HepG2 (cell line): Measurements from ENCODE around the gene ALDH4A1. TPM values are rescaled to one million over a fixed set of nuclear protein-coding genes. Genes with fewer than 3 reads are reported as not detected.

ENCODE experiments used
- EP300 ChIP-seq, 3 experiments: sonication (generic) in 1 of 3; formaldehyde crosslinking in 1 of 3; IDR thresholded peaks; 2 replicates each; pipeline versions ENCODE4 v1.5.1 to v1.6.1; 2011 to 2020; ENCODE audit warnings: low read depth in 2 of 3, low read length in 2 of 3, borderline replicate concordance in 1 of 3, improper control_type of control experiment in 1 of 3, mild to moderate bottlenecking in 1 of 3, missing genetic modification reagents in 1 of 3, moderate library complexity in 1 of 3
- SMARCE1 ChIP-seq: fragments of 450-650 bp; IDR thresholded peaks from 2 replicates; pipeline ENCODE4 v1.6.1; 2017; ENCODE audit warnings: borderline replicate concordance
- ZBTB21 ChIP-seq: sonication (generic); formaldehyde crosslinking; IDR thresholded peaks from 2 replicates; pipeline ENCODE4 v1.4.0; 2020; ENCODE audit warnings: missing genetic modification reagents
- polyA plus RNA-seq, 8 experiments: library from polyadenylated mRNA; depleted of rRNA in 3 of 8; stranded (reverse) in 7 of 8; unstranded in 1 of 8; fragments of >200 nt; fragmentation: Illumina TruSeq in 4 of 8; extraction: Trizol in 4 of 8; gene quantifications; 2 replicates each; pipeline versions ENCODE4 v1.2.1 to v1.2.3, GENCODE V29; 2011 to 2016; ENCODE audit warnings: low read depth in 4 of 8, missing spikeins in 1 of 8, mixed read lengths in 1 of 8; ENCODE audit not compliant: insufficient read depth in 1 of 8
- total RNA-seq, 5 experiments: library from RNA; depleted of rRNA; stranded (reverse); fragments of >200 nt; fragmentation: Illumina TruSeq; extraction: Trizol; gene quantifications; 2 replicates each; pipeline ENCODE4 v1.2.3, GENCODE V29; 2016; ENCODE audit warnings: low read depth in 1 of 5
- TF ChIP-seq, protein P1 (sequence below): sonication (generic); formaldehyde crosslinking; IDR thresholded peaks from 2 replicates; pipeline ENCODE4 v1.4.0; 2020; ENCODE audit warnings: missing genetic modification reagents
- TF ChIP-seq, protein P2 (sequence below): sonication (generic); formaldehyde crosslinking; IDR thresholded peaks from one replicate; pipeline ENCODE4 v1.5.1; 2020; ENCODE audit warnings: mild to moderate bottlenecking, missing genetic modification reagents; ENCODE audit errors: not compliant biosample characterization

Gene ALDH4A1
- total and polyA plus RNA-seq, 2 of the 13 experiments (the other 11 are each of a cell fraction or from before 2014, with no cell fraction given) = 76.4 to 240 TPM

DNA sequence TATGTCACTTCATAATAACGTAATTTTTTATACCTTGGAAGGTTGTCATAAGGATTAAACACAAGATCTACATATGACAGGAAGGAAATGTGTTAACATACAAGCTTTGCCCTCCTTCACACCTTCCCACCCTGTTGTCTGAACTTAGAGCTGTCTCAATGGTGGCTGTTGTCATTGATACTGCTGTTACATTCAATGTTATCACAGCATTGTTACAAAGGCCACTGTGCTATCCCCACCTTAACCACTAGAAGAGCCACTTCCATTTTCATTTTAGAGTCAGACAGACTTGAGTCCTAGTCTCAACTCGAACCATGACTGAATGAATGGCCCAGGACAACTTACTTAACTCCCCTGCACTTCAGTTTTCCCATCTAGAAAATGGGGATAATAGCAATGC, 74.1 kb downstream of the ALDH4A1 start (continued):
- TF ChIP-seq, protein P1, sequence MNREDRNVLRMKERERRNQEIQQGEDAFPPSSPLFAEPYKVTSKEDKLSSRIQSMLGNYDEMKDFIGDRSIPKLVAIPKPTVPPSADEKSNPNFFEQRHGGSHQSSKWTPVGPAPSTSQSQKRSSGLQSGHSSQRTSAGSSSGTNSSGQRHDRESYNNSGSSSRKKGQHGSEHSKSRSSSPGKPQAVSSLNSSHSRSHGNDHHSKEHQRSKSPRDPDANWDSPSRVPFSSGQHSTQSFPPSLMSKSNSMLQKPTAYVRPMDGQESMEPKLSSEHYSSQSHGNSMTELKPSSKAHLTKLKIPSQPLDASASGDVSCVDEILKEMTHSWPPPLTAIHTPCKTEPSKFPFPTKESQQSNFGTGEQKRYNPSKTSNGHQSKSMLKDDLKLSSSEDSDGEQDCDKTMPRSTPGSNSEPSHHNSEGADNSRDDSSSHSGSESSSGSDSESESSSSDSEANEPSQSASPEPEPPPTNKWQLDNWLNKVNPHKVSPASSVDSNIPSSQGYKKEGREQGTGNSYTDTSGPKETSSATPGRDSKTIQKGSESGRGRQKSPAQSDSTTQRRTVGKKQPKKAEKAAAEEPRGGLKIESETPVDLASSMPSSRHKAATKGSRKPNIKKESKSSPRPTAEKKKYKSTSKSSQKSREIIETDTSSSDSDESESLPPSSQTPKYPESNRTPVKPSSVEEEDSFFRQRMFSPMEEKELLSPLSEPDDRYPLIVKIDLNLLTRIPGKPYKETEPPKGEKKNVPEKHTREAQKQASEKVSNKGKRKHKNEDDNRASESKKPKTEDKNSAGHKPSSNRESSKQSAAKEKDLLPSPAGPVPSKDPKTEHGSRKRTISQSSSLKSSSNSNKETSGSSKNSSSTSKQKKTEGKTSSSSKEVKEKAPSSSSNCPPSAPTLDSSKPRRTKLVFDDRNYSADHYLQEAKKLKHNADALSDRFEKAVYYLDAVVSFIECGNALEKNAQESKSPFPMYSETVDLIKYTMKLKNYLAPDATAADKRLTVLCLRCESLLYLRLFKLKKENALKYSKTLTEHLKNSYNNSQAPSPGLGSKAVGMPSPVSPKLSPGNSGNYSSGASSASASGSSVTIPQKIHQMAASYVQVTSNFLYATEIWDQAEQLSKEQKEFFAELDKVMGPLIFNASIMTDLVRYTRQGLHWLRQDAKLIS (CRISPR knock-in tag) = no peak
- no peak for TF ChIP-seq EP300 (IDR thresholded peaks at IDR 0.05; ENCODE audit: low read depth in 2 of 2, low read length in 2 of 2)
- no peak for TF ChIP-seq EP300 (CRISPR knock-in tag; IDR thresholded peaks at IDR 0.05; ENCODE audit: borderline replicate concordance)
- TF ChIP-seq, protein P2, sequence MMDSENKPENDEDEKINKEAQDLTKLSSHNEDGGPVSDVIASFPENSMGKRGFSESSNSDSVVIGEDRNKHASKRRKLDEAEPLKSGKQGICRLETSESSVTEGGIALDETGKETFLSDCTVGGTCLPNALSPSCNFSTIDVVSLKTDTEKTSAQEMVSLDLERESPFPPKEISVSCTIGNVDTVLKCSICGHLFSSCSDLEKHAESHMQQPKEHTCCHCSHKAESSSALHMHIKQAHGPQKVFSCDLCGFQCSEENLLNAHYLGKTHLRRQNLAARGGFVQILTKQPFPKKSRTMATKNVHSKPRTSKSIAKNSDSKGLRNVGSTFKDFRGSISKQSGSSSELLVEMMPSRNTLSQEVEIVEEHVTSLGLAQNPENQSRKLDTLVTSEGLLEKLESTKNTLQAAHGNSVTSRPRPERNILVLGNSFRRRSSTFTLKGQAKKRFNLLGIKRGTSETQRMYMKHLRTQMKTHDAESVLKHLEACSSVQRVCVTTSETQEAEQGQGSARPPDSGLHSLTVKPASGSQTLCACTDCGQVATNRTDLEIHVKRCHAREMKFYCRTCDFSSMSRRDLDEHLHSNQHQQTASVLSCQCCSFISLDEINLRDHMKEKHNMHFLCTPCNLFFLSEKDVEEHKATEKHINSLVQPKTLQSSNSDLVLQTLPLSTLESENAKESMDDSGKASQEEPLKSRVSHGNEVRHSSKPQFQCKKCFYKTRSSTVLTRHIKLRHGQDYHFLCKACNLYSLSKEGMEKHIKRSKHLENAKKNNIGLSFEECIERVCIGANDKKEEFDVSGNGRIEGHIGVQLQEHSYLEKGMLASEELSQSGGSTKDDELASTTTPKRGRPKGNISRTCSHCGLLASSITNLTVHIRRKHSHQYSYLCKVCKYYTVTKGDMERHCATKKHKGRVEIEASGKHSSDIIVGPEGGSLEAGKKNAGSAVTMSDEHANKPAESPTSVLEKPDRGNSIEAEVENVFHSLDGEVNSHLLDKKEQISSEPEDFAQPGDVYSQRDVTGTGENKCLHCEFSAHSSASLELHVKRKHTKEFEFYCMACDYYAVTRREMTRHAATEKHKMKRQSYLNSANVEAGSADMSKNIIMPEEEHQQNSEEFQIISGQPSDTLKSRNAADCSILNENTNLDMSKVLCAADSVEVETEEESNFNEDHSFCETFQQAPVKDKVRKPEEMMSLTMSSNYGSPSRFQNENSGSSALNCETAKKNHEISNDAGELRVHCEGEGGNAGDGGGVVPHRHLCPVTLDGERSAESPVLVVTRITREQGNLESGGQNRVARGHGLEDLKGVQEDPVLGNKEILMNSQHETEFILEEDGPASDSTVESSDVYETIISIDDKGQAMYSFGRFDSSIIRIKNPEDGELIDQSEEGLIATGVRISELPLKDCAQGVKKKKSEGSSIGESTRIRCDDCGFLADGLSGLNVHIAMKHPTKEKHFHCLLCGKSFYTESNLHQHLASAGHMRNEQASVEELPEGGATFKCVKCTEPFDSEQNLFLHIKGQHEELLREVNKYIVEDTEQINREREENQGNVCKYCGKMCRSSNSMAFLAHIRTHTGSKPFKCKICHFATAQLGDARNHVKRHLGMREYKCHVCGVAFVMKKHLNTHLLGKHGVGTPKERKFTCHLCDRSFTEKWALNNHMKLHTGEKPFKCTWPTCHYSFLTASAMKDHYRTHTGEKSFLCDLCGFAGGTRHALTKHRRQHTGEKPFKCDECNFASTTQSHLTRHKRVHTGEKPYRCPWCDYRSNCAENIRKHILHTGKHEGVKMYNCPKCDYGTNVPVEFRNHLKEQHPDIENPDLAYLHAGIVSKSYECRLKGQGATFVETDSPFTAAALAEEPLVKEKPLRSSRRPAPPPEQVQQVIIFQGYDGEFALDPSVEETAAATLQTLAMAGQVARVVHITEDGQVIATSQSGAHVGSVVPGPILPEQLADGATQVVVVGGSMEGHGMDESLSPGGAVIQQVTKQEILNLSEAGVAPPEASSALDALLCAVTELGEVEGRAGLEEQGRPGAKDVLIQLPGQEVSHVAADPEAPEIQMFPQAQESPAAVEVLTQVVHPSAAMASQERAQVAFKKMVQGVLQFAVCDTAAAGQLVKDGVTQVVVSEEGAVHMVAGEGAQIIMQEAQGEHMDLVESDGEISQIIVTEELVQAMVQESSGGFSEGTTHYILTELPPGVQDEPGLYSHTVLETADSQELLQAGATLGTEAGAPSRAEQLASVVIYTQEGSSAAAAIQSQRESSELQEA (CRISPR knock-in tag) = no peak
- TF ChIP-seq ZBTB21 (CRISPR knock-in tag) = no peak
- TF ChIP-seq SMARCE1 = no peak
- TF ChIP-seq, all 625 proteins: peak for 0
